Stimulated activated effector memory CD8-positive, alpha-beta T cell treated with anti-CD3 and anti-CD28 coated beads, Interleukin-12 subunit alpha, Interleukin-12 subunit beta, amount 100 ng/mL, for 72 hours (primary cell): ENCODE measurements around the gene ARL11.
"Not testable (repeated sequence)": the region's sequence is repeated elsewhere in the genome, so short reads cannot be mapped to it uniquely, and the experiment has no call there.

Experiments
- ATAC-seq: fragments of 150-1000 bp; cut with Tn5 transposase; 2 replicates; pipeline ENCODE4 v1.10.0; 2021
- DNase-seq, 2 donors: peaks; one replicate each; pipeline ENCODE4 v3.0.0; 2021 to 2022; ENCODE audit warnings: low spot score in 2 of 2
- H3K27ac Mint-ChIP-seq: one replicate; pipeline ENCODE4 v1.8.0; 2022; ENCODE audit warnings: mild to moderate bottlenecking, mixed read lengths
- H3K36me3 Mint-ChIP-seq: one replicate; pipeline ENCODE4 v1.8.0; 2022; ENCODE audit warnings: mild to moderate bottlenecking, mixed read lengths
- H3K4me1 Mint-ChIP-seq: one replicate; pipeline ENCODE4 v1.8.0; 2022; ENCODE audit warnings: mixed read lengths
- H3K4me3 Mint-ChIP-seq: one replicate; pipeline ENCODE4 v1.8.0; 2022; ENCODE audit warnings: mild to moderate bottlenecking, mixed read lengths
- H3K9me3 Mint-ChIP-seq: one replicate; pipeline ENCODE4 v1.8.0; 2022; ENCODE audit warnings: mixed read lengths

Gene ARL11

DNA sequence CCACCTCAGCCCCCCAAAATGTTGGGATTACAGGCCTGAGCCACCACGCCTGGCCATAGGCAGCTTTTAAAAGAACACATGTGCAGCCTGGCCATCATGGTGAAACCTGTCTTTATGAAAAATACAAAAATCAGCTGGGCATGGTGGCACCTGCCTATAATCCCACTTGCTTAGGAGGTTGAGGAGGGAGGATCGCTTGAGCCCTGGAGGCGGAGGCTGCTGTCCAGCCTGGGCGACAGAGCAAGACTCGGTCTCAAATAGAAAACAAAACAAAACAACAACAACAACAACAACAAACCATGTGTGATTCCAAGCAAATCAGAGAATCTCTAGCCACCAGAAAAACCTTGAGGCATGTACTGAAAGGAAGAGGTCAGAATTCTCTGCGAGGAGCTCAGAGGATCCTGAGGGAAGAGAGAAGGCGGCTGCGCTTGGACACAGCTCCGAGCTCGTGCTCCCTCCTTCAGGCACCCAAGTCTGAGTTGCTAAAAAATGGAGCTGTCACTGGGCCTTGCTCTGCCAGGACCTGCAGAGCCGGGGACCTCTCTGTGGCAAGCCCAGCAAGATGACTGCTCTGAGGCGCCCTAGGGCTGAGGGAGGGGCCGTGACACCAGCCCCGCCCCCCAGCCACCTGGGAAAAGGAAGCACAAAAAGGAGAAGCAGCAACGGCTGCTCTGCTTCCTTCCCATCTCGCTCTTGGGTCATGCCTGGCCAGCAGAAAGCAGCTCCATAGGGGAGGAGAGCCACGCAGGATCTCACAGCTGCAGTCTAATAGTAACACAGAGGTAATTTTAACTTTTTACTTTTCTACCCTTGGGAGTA lies at the start of gene ARL11:
Gene ARL11, plus strand, starts transcription at position 677 of the 822 bp plus-strand sequence. CDS start 1,941 bp downstream, outside the sequence.
- H3K27ac Mint-ChIP-seq: peak within 1 kb of the TSS; percentile 68
- peak in 1 of 2 donors; percentile 53 for DNase-seq
- H3K4me3 Mint-ChIP-seq: peak within 1 kb of the TSS; percentile 62
- no peaks in the 10 kb centered on the region for H3K36me3 Mint-ChIP-seq
- no peaks in the 10 kb centered on the region for H3K9me3 Mint-ChIP-seq
- ATAC-seq: peak; percentile 72
- H3K4me1 Mint-ChIP-seq: peaks cover 8% of the 10 kb centered on the region

DNA sequence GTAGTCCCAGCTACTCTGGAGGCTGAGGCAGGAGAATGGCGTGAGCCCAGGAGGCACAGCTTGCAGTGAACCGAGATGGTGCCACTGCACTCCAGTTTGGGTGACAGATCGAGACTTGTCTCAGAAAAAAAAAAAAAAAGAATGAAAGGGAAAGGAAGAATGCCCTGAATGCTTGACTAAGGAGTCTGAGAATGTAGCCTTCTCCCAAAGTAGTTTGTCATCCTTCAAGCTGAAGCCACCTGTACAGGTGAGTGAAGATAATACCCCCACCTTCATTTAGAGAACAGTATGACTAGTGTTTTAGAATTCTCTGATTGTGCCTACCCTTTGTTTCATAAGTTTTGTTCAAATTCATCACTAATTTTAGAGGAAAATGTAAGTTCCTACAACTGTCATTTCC lies 48.8 kb upstream of the ARL11 start:
- H3K4me3 Mint-ChIP-seq: no peak overlapping the region

GRCh38 chr13:49580980-49581680 lies 47.2 kb upstream of the ARL11 start:
- Mint-ChIP-seq H3K27ac (peak overlapping the region; percentile 13), H3K4me1 (peaks cover 30% of the 10 kb centered on the region), H3K4me3 (no peak overlapping the region), H3K9me3 (no peaks in the 10 kb centered on the region), H3K36me3 (peaks cover 22% of the 10 kb centered on the region)
- ATAC-seq (no peak), DNase-seq (no peak)

More for the DNA sequence above, 48.8 kb upstream of the ARL11 start:
- H3K36me3 Mint-ChIP-seq: peaks cover 27% of the 10 kb centered on the region
- peaks cover 19% of the 10 kb centered on the region for H3K4me1 Mint-ChIP-seq
- H3K9me3 Mint-ChIP-seq: no peaks in the 10 kb centered on the region
- no peak for ATAC-seq
- no peak for DNase-seq
- H3K27ac Mint-ChIP-seq: no peak overlapping the region

GRCh38 chr13:49584771-49585182 lies 43.5 kb upstream of the ARL11 start:
- H3K9me3 Mint-ChIP-seq: no peaks in the 10 kb centered on the region
- peak overlapping the region; percentile 87 for H3K4me3 Mint-ChIP-seq
- peak overlapping the region; percentile 89 for H3K27ac Mint-ChIP-seq
- ATAC-seq (peak; percentile 9), DNase-seq (no peak)
- H3K4me1 Mint-ChIP-seq: peaks cover 38% of the 10 kb centered on the region
- H3K36me3 Mint-ChIP-seq: peaks cover 11% of the 10 kb centered on the region

- peaks cover 4% of the 10 kb centered on the region for H3K36me3 Mint-ChIP-seq
- DNase-seq (peak; percentile 62 to 85), ATAC-seq (peak; percentile 97)
- H3K9me3 Mint-ChIP-seq: no peaks in the 10 kb centered on the region
- peak within 1 kb of the TSS; percentile 89 for H3K27ac Mint-ChIP-seq
- peak within 1 kb of the TSS; percentile 87 for H3K4me3 Mint-ChIP-seq
- H3K4me1 Mint-ChIP-seq: peaks cover 38% of the 10 kb centered on the region
Observed at GRCh38 chr13:49585220-49586157, 42.8 kb upstream of the ARL11 start, which contains the start of gene RCBTB1. Gene RCBTB1, minus strand, starts transcription at chr13:49585558. Its CDS starts 18,279 bp downstream, at chr13:49567279.

DNA sequence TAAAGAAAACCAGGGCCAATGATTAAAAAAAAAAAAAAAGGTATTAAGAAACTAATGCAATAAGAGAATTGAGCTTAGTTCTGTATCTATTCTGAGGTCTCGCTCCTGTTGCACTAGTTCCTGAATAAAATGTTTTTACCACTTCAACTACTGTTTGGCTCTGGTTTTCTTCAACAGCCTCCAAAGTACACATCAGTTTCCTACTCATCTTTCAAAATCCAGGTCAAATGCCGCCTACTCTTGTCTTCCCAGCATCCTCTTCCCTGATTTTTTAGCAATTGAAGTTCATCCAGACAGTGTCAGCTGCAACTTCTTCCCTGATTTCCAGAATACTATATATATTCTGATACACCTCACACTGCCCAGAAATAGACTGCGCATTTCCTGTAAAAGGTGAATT lies 41.6 kb upstream of the ARL11 start:
- Mint-ChIP-seq H3K36me3 (no peaks in the 10 kb centered on the region), H3K9me3 (no peaks in the 10 kb centered on the region), H3K4me1 (peaks cover 28% of the 10 kb centered on the region), H3K4me3 (peak overlapping the region; percentile 87), H3K27ac (peak overlapping the region; percentile 89)
- DNase-seq (no peak), ATAC-seq (no peak)

DNA sequence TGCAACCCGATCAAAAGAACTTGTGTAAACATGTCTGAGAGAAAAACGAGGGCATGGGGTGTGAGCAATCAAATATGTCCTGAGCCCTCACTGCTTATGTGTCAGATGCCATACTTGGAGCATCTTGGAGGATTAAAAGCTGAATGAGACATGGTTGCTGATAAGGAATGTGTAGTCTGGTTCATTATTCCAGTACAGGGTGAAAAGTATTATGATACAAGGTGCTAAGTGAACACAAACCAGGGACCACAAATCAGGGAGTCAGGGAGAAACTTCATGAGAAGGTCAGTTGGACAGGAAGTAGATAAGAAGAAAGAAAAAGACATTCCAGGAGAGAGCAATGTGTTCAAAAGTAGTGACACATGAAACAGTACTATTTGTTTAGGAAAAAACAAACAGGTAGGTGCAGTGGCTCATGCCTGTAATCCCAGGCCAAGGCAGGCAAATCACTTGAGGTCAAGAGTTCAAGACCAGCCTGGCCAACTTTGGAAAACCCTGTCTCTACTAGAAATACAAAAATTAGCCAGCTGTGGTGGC lies 40.9 kb upstream of the ARL11 start:
- ATAC-seq (no peak), DNase-seq (no peak)
- H3K4me1 Mint-ChIP-seq: peaks cover 26% of the 10 kb centered on the region
- peak overlapping the region; percentile 87 for H3K4me3 Mint-ChIP-seq
- no peaks in the 10 kb centered on the region for H3K36me3 Mint-ChIP-seq
- H3K9me3 Mint-ChIP-seq: no peaks in the 10 kb centered on the region
- no peak overlapping the region for H3K27ac Mint-ChIP-seq

DNA sequence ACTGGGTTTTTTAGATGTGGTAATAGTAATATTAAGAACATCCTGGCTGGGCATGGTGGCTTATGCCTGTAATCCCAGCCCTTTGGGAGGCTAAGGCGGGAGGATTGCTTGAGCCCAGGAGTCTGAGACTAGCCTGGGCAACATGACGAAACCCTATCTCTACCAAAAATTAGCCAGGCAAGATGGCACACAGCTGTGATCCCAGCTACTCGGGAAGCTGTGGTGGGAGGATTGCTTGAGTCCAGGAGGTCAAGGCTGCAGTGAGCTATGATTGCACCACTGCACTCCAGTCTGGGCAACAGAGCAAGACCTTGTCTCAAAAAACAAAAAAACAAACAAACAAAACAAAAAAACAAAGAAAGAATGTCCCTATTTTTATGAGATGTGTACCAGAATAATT lies 37.6 kb upstream of the ARL11 start:
- peaks cover 12% of the 10 kb centered on the region for H3K4me1 Mint-ChIP-seq
- not testable (repeated sequence) for H3K27ac Mint-ChIP-seq, ATAC-seq, DNase-seq, H3K9me3 Mint-ChIP-seq, H3K4me3 Mint-ChIP-seq, H3K36me3 Mint-ChIP-seq

DNA sequence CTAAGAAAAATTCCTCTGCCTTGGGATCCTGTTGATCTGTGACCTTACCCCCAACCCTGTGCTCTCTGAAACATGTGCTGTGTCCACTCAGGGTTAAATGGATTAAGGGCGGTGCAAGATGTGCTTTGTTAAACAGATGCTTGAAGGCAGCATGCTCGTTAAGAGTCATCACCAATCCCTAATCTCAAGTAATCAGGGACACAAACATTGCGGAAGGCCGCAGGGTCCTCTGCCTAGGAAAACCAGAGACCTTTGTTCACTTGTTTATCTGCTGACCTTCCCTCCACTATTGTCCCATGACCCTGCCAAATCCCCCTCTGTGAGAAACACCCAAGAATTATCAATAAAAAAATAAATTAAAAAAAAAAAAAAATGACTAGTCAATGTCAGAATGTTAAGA lies 34.4 kb upstream of the ARL11 start:
- not testable (repeated sequence) for H3K4me1 Mint-ChIP-seq, ATAC-seq, DNase-seq, H3K36me3 Mint-ChIP-seq, H3K4me3 Mint-ChIP-seq, H3K27ac Mint-ChIP-seq, H3K9me3 Mint-ChIP-seq

GRCh38 chr13:49594576-49594975 lies 33.7 kb upstream of the ARL11 start:
- Mint-ChIP-seq H3K4me1 (no peaks in the 10 kb centered on the region), H3K36me3 (no peaks in the 10 kb centered on the region), H3K4me3 (no peak overlapping the region), H3K9me3 (no peaks in the 10 kb centered on the region), H3K27ac (no peak overlapping the region)
- DNase-seq (no peak), ATAC-seq (no peak)

DNA sequence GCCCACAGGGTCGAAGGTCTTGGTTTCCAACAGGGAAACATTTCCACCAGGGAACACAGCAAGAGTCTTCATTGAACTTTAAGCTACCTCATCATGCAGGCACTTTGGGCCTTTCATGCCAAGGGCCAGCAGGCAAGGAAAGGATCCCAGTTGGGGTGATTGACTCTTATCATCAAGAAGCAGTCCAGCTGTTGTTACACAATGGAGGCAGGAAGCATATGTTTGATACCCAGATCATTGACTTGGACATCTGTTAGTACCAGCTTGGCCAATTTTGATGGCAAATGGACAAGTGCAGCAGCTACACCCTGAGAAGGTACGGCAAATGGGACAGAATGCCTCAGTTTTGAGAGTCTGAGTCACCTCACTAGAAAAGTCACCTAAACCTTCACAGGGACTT lies 32.1 kb upstream of the ARL11 start:
- no peak overlapping the region for H3K27ac Mint-ChIP-seq
- no peaks in the 10 kb centered on the region for H3K9me3 Mint-ChIP-seq
- no peaks in the 10 kb centered on the region for H3K4me1 Mint-ChIP-seq
- H3K36me3 Mint-ChIP-seq: no peaks in the 10 kb centered on the region
- no peak overlapping the region for H3K4me3 Mint-ChIP-seq
- ATAC-seq: no peak
- no peak for DNase-seq

DNA sequence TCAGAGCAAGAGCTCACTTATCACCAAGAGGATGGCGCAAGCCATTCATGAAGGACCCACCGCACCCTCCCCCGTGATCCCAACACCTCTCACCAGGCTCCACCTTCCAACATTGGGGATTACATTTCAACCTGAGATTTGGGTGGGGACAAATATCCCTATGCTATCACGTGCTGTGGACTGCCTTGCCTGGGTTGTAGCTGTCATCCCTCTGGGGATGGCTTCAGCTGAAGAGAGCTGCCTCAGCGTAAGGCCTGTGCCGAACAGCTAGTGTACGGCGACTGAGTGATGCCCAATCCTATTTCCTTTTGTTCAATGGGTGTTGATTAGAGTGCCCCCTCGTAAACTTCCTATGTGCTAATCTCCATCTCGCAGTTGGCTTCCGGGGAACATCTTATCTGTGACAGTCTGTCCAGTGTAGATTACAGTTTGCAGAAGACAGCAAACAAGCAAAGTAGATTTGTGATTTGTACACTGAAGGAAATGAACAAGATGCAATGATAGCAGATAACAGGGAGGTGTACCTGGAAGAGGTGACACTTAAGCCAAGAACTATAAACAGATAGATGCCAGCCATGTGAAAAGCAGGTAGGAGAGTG lies 31.2 kb upstream of the ARL11 start:
- no peak for ATAC-seq
- no peak for DNase-seq
- no peaks in the 10 kb centered on the region for H3K9me3 Mint-ChIP-seq
- H3K4me1 Mint-ChIP-seq: no peaks in the 10 kb centered on the region
- no peaks in the 10 kb centered on the region for H3K36me3 Mint-ChIP-seq
- H3K27ac Mint-ChIP-seq: no peak overlapping the region
- H3K4me3 Mint-ChIP-seq: no peak overlapping the region

DNA sequence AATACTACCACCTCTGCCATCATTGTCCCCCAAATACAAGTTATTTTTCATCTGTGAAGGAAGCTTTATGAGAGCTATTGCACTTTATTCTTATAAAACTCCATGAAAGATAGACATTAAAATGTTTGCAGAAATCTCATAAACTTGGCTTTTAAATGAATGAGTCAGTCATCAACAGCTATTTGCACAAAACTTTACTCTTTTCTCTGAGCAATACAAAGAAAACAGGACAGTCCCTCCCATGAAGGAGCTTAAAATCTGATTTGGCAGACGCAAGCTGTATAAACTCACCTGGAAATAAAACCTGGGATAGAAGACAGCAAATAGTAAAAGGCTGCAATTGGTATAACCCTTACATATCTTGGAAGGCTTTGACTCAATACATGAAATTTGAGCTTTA lies 26.3 kb upstream of the ARL11 start:
- ATAC-seq: no peak
- DNase-seq: no peak
- Mint-ChIP-seq H3K4me1 (peaks cover 3% of the 10 kb centered on the region), H3K36me3 (no peaks in the 10 kb centered on the region), H3K4me3 (no peak overlapping the region), H3K9me3 (no peaks in the 10 kb centered on the region), H3K27ac (no peak overlapping the region)

GRCh38 chr13:49602615-49603014 lies 25.7 kb upstream of the ARL11 start:
- DNase-seq, H3K4me3 Mint-ChIP-seq, H3K4me1 Mint-ChIP-seq, H3K36me3 Mint-ChIP-seq, H3K9me3 Mint-ChIP-seq, H3K27ac Mint-ChIP-seq, ATAC-seq: not testable (repeated sequence)
